GM23338 (cell line): ENCODE measurements around the gene KCNG3. TPM values are rescaled to one million over a fixed set of nuclear protein-coding genes. Genes with fewer than 3 reads are reported as not detected.
A peak's percentile ranks its signal among the peaks of the same experiment; 100 is the strongest.

Source experiments
- ATAC-seq: fragments of 200-7000 bp; cut with Tn5 transposase; 3 replicates; pipeline ENCODE4 v1.9.1; 2020
- DNase-seq: peaks from one replicate; pipeline ENCODE4 v3.0.0-alpha.2; 2015; ENCODE audit warnings: low spot score
- H2AFZ ChIP-seq: fragments of 200-600 bp; sonication (generic); 2 replicates; pipeline ENCODE4 v1.8.0; 2016; ENCODE audit warnings: antibody characterized with exemption, mild to moderate bottlenecking, moderate library complexity
- H3F3A ChIP-seq: fragments of 200-600 bp; sonication (generic); replicated peaks from 2 replicates; pipeline ENCODE4 v1.8.0; 2017; ENCODE audit warnings: antibody characterized with exemption, mixed run types, low read depth
- H3K27ac ChIP-seq: fragments of 200-600 bp; sonication (generic); 2 replicates; pipeline ENCODE4 v1.6.1; 2016; ENCODE audit warnings: low read depth
- H3K27me3 ChIP-seq: fragments of 200-600 bp; sonication (generic); 2 replicates; pipeline ENCODE4 v1.8.0; 2016; ENCODE audit warnings: mild to moderate bottlenecking, mixed run types, moderate library complexity; ENCODE audit not compliant: insufficient read depth
- H3K36me3 ChIP-seq: fragments of 200-600 bp; sonication (generic); 2 replicates; pipeline ENCODE4 v1.8.0; 2016; ENCODE audit warnings: mild to moderate bottlenecking; ENCODE audit not compliant: insufficient read depth
- H3K4me1 ChIP-seq: fragments of 200-600 bp; sonication (generic); 2 replicates; pipeline ENCODE4 v1.8.0; 2016; ENCODE audit warnings: mild to moderate bottlenecking, moderate library complexity; ENCODE audit not compliant: insufficient read depth
- H3K4me2 ChIP-seq: fragments of 200-600 bp; sonication (generic); 2 replicates; pipeline ENCODE4 v1.7.1; 2017; ENCODE audit warnings: mixed run types
- H3K4me3 ChIP-seq: fragments of 200-600 bp; sonication (generic); 2 replicates; pipeline ENCODE4 v1.6.1; 2016; ENCODE audit warnings: mixed run types
- H3K79me2 ChIP-seq: fragments of 200-600 bp; sonication (generic); replicated peaks from 2 replicates; pipeline ENCODE4 v1.8.0; 2017; ENCODE audit warnings: mild to moderate bottlenecking; ENCODE audit not compliant: insufficient read depth
- H3K9me2 ChIP-seq: fragments of 200-600 bp; sonication (generic); 2 replicates; pipeline ENCODE4 v1.8.0; 2017; ENCODE audit not compliant: insufficient read depth
- H4K20me1 ChIP-seq: fragments of 200-600 bp; sonication (generic); replicated peaks from 2 replicates; pipeline ENCODE4 v1.8.0; 2017; ENCODE audit warnings: mild to moderate bottlenecking; ENCODE audit not compliant: insufficient read depth
- H3K27ac Mint-ChIP-seq: 2 replicates; pipeline ENCODE4 v1.8.0; 2020; ENCODE audit warnings: inconsistent platforms, mild to moderate bottlenecking, moderate library complexity, mixed read lengths
- H3K27me3 Mint-ChIP-seq: 3 replicates; pipeline ENCODE4 v1.8.0; 2022; ENCODE audit warnings: low read depth, mild to moderate bottlenecking, moderate library complexity, mixed read lengths, inconsistent platforms; ENCODE audit not compliant: insufficient read depth, poor library complexity
- H3K36me3 Mint-ChIP-seq: 3 replicates; pipeline ENCODE4 v1.8.0; 2021; ENCODE audit warnings: low read depth, mild to moderate bottlenecking, inconsistent platforms, moderate library complexity, mixed read lengths
- H3K4me1 Mint-ChIP-seq: 3 replicates; pipeline ENCODE4 v1.8.0; 2020; ENCODE audit warnings: mild to moderate bottlenecking, inconsistent platforms, mixed read lengths
- H3K4me3 Mint-ChIP-seq: 3 replicates; pipeline ENCODE4 v1.8.0; 2021; ENCODE audit warnings: moderate library complexity, mild to moderate bottlenecking, inconsistent platforms, mixed read lengths
- H3K9me3 Mint-ChIP-seq: 3 replicates; pipeline ENCODE4 v1.8.0; 2020; ENCODE audit warnings: moderate library complexity, mild to moderate bottlenecking, inconsistent platforms, mixed read lengths
- CREB1 ChIP-seq: fragments of 250-450 bp; sonication (Bioruptor Pico); IDR thresholded peaks from 2 replicates; pipeline ENCODE4 v1.5.0; 2020; ENCODE audit warnings: low read depth, mild to moderate bottlenecking, moderate library complexity
- EZH2 ChIP-seq: fragments of 200-600 bp; sonication (generic); IDR thresholded peaks from one replicate; pipeline ENCODE4 v1.8.0; 2017; ENCODE audit warnings: antibody characterized with exemption, mild to moderate bottlenecking, low read depth; ENCODE audit not compliant: unreplicated experiment
- JUNB ChIP-seq: IDR thresholded peaks from one replicate; pipeline ENCODE4 v1.6.1; 2016; ENCODE audit warnings: antibody characterized with exemption; ENCODE audit not compliant: unreplicated experiment
- STAT1 ChIP-seq: IDR thresholded peaks from one replicate; pipeline ENCODE4 v1.6.1; 2016; ENCODE audit warnings: antibody characterized with exemption; ENCODE audit not compliant: unreplicated experiment
- ZNF114 ChIP-seq: fragments of 250-450 bp; sonication (Bioruptor Pico); IDR thresholded peaks from 2 replicates; pipeline ENCODE4 v1.5.0; 2020; ENCODE audit warnings: mild to moderate bottlenecking, moderate library complexity
- ZNF331 ChIP-seq: fragments of 250-450 bp; sonication (Bioruptor Pico); IDR thresholded peaks from 2 replicates; pipeline ENCODE4 v1.5.0; 2020; ENCODE audit warnings: low read depth, mild to moderate bottlenecking, moderate library complexity
- polyA plus RNA-seq: library from polyadenylated mRNA; unstranded; fragments of >200 nt; fragmentation: Nextera tagmentation; extraction: Ambion mirVana; gene quantifications from 2 replicates; pipeline ENCODE4 v1.2.1, GENCODE V29; 2016
- total RNA-seq: library from RNA; depleted of rRNA; stranded (reverse); fragments of >200 nt; shearing (Covaris generic); gene quantifications from 2 replicates; pipeline ENCODE4 v1.2.3, GENCODE V29; 2014
- TF ChIP-seq, protein P1 (sequence below): IDR thresholded peaks from 2 replicates; pipeline ENCODE4 v1.6.1; 2016; ENCODE audit warnings: antibody characterized with exemption
- TF ChIP-seq, protein P2 (sequence below): fragments of 250-450 bp; sonication (Bioruptor Pico); IDR thresholded peaks from 2 replicates; pipeline ENCODE4 v1.5.0; 2020; ENCODE audit warnings: mild to moderate bottlenecking, moderate library complexity

Gene KCNG3
- total and polyA plus RNA-seq, 2 experiments from 2014 or later: 2.5 to 36.2 TPM

DNA sequence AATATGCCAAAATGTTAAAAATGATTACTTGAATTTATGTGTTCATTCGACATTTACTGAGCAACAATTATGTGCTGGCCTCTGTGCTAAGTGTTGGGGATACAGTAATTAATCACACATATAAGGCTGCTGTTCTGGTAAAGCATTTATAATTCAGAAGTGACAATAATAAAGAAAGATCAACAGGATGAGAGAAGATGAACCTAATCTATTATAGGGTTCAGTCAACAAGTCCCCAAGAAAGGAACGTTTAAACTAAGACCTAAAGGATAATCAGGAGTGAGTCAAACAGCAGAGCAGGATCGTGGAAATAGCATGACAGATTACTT lies 72.7 kb downstream of the KCNG3 start:
- H3K79me2 ChIP-seq: peaks cover 21% of the 10 kb centered on the region
- DNase-seq: no peak
- peaks cover 6% of the 10 kb centered on the region for H4K20me1 ChIP-seq
- H3K4me1 ChIP-seq: no peaks in the 10 kb centered on the region; the same call in 1 of the 2 replicates
- no peak overlapping the region for H3K4me3 ChIP-seq
- H3K9me2 ChIP-seq: no peaks in the 10 kb centered on the region
- H3K9me3 Mint-ChIP-seq: no peaks in the 10 kb centered on the region
- H3K4me2 ChIP-seq: no peak overlapping the region
- no peak overlapping the region for H3K4me3 Mint-ChIP-seq
- no peaks in the 10 kb centered on the region for H3K36me3 ChIP-seq
- H3K27ac ChIP-seq: no peak overlapping the region
- ATAC-seq: no peak
- H2AFZ ChIP-seq: no peak overlapping the region
- peaks cover 2% of the 10 kb centered on the region; the same call in 1 of the 3 replicates for H3K36me3 Mint-ChIP-seq
- H3K4me1 Mint-ChIP-seq: peaks cover 13% of the 10 kb centered on the region
- no peak for TF ChIP-seq JUNB
- no peak for TF ChIP-seq ZNF114 (CRISPR knock-in tag)
- no peak for TF ChIP-seq STAT1
- no peak for TF ChIP-seq EZH2
- no peak for TF ChIP-seq CREB1
- TF ChIP-seq ZNF331 (CRISPR knock-in tag): no peak
- TF ChIP-seq, protein P1, sequence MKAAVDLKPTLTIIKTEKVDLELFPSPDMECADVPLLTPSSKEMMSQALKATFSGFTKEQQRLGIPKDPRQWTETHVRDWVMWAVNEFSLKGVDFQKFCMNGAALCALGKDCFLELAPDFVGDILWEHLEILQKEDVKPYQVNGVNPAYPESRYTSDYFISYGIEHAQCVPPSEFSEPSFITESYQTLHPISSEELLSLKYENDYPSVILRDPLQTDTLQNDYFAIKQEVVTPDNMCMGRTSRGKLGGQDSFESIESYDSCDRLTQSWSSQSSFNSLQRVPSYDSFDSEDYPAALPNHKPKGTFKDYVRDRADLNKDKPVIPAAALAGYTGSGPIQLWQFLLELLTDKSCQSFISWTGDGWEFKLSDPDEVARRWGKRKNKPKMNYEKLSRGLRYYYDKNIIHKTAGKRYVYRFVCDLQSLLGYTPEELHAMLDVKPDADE: no peak
- TF ChIP-seq, protein P2, sequence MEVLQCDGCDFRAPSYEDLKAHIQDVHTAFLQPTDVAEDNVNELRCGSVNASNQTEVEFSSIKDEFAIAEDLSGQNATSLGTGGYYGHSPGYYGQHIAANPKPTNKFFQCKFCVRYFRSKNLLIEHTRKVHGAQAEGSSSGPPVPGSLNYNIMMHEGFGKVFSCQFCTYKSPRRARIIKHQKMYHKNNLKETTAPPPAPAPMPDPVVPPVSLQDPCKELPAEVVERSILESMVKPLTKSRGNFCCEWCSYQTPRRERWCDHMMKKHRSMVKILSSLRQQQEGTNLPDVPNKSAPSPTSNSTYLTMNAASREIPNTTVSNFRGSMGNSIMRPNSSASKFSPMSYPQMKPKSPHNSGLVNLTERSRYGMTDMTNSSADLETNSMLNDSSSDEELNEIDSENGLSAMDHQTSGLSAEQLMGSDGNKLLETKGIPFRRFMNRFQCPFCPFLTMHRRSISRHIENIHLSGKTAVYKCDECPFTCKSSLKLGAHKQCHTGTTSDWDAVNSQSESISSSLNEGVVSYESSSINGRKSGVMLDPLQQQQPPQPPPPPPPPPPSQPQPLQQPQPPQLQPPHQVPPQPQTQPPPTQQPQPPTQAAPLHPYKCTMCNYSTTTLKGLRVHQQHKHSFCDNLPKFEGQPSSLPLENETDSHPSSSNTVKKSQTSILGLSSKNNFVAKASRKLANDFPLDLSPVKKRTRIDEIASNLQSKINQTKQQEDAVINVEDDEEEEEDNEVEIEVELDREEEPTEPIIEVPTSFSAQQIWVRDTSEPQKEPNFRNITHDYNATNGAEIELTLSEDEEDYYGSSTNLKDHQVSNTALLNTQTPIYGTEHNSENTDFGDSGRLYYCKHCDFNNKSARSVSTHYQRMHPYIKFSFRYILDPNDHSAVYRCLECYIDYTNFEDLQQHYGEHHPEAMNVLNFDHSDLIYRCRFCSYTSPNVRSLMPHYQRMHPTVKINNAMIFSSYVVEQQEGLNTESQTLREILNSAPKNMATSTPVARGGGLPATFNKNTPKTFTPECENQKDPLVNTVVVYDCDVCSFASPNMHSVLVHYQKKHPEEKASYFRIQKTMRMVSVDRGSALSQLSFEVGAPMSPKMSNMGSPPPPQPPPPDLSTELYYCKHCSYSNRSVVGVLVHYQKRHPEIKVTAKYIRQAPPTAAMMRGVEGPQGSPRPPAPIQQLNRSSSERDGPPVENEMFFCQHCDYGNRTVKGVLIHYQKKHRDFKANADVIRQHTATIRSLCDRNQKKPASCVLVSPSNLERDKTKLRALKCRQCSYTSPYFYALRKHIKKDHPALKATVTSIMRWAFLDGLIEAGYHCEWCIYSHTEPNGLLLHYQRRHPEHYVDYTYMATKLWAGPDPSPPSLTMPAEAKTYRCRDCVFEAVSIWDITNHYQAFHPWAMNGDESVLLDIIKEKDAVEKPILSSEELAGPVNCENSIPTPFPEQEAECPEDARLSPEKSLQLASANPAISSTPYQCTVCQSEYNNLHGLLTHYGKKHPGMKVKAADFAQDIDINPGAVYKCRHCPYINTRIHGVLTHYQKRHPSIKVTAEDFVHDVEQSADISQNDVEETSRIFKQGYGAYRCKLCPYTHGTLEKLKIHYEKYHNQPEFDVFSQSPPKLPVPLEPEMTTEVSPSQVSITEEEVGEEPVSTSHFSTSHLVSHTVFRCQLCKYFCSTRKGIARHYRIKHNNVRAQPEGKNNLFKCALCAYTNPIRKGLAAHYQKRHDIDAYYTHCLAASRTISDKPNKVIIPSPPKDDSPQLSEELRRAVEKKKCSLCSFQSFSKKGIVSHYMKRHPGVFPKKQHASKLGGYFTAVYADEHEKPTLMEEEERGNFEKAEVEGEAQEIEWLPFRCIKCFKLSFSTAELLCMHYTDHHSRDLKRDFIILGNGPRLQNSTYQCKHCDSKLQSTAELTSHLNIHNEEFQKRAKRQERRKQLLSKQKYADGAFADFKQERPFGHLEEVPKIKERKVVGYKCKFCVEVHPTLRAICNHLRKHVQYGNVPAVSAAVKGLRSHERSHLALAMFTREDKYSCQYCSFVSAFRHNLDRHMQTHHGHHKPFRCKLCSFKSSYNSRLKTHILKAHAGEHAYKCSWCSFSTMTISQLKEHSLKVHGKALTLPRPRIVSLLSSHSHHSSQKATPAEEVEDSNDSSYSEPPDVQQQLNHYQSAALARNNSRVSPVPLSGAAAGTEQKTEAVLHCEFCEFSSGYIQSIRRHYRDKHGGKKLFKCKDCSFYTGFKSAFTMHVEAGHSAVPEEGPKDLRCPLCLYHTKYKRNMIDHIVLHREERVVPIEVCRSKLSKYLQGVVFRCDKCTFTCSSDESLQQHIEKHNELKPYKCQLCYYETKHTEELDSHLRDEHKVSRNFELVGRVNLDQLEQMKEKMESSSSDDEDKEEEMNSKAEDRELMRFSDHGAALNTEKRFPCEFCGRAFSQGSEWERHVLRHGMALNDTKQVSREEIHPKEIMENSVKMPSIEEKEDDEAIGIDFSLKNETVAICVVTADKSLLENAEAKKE (CRISPR knock-in tag): no peak
- no peaks in the 10 kb centered on the region for H3K27me3 ChIP-seq
- H3K27me3 Mint-ChIP-seq: peaks cover 3% of the 10 kb centered on the region
- H3K27ac Mint-ChIP-seq: 0 out of 2 replicates have a peak overlapping the region, but pooled peaks have one; percentile 17
- H3F3A ChIP-seq: no peaks in the 10 kb centered on the region
